Endothelial cell (in vitro differentiated cells): ENCODE results near the gene CA9. TPM values are rescaled to one million over a fixed set of nuclear protein-coding genes. Genes with fewer than 3 reads are reported as not detected.
A peak's percentile ranks its signal among the peaks of the same experiment; 100 is the strongest.

Experiments used
- DNase-seq: peaks from one replicate; pipeline ENCODE4 v3.0.0; 2021; ENCODE audit warnings: low spot score
- H3K27ac Mint-ChIP-seq: one replicate; pipeline ENCODE4 v1.8.0; 2021; ENCODE audit warnings: mixed read lengths, inconsistent platforms; ENCODE audit not compliant: unreplicated experiment
- H3K27me3 Mint-ChIP-seq: one replicate; pipeline ENCODE4 v1.8.0; 2021; ENCODE audit warnings: mild to moderate bottlenecking, moderate library complexity, mixed read lengths, inconsistent platforms; ENCODE audit not compliant: unreplicated experiment
- H3K36me3 Mint-ChIP-seq: one replicate; pipeline ENCODE4 v1.8.0; 2021; ENCODE audit warnings: mild to moderate bottlenecking, low read depth, mixed read lengths, inconsistent platforms; ENCODE audit not compliant: unreplicated experiment
- H3K4me1 Mint-ChIP-seq: one replicate; pipeline ENCODE4 v1.8.0; 2021; ENCODE audit warnings: mild to moderate bottlenecking, mixed read lengths, inconsistent platforms; ENCODE audit not compliant: unreplicated experiment
- H3K4me3 Mint-ChIP-seq: one replicate; pipeline ENCODE4 v1.8.0; 2021; ENCODE audit warnings: mild to moderate bottlenecking, mixed read lengths, inconsistent platforms; ENCODE audit not compliant: unreplicated experiment
- H3K9me3 Mint-ChIP-seq: one replicate; pipeline ENCODE4 v1.8.0; 2021; ENCODE audit warnings: mixed read lengths, inconsistent platforms; ENCODE audit not compliant: unreplicated experiment
- CTCF ChIP-seq: fragments of 200-600 bp; sonication (generic); IDR thresholded peaks from one replicate; pipeline ENCODE4 v1.5.0; 2021; ENCODE audit warnings: antibody characterized with exemption; ENCODE audit not compliant: unreplicated experiment
- total RNA-seq: library from RNA; stranded (reverse); fragmentation: NEBNext Ultra II Directional; extraction: Animal tissue kit (Norgen Biotek cat#: 25700); gene quantifications from one replicate; pipeline ENCODE4 v1.2.1, GENCODE V29; 2021; ENCODE audit not compliant: unreplicated experiment

Gene CA9
- total RNA-seq, 1 donor from 2014 or later, result 1.5 TPM

GRCh38 chr9:35669331-35670145 is 4.2 kb upstream of the CA9 start:
- no peak overlapping the region for H3K27ac Mint-ChIP-seq
- no peaks in the 10 kb centered on the region for H3K9me3 Mint-ChIP-seq
- H3K4me3 Mint-ChIP-seq, result no peak overlapping the region
- peaks cover 17% of the 10 kb centered on the region for H3K27me3 Mint-ChIP-seq
- DNase-seq, result no peak
- peaks cover 3% of the 10 kb centered on the region for H3K4me1 Mint-ChIP-seq
- H3K36me3 Mint-ChIP-seq, result no peaks in the 10 kb centered on the region
- no peak for TF ChIP-seq CTCF

- no peak for TF ChIP-seq CTCF
- Mint-ChIP-seq H3K4me3 (no peak overlapping the region), H3K36me3 (no peaks in the 10 kb centered on the region), H3K4me1 (peaks cover 17% of the 10 kb centered on the region), H3K27me3 (peaks cover 11% of the 10 kb centered on the region), H3K9me3 (no peaks in the 10 kb centered on the region), H3K27ac (no peak overlapping the region)
- DNase-seq, result no peak
Measured at GRCh38 chr9:35674025-35674361, 265 bp downstream of the CA9 start.

- H3K4me3 Mint-ChIP-seq, result peak overlapping the region; percentile 59
- no peak for DNase-seq
- H3K4me1 Mint-ChIP-seq, result peaks cover 25% of the 10 kb centered on the region
- H3K27ac Mint-ChIP-seq, result no peak overlapping the region
- no peaks in the 10 kb centered on the region for H3K36me3 Mint-ChIP-seq
- peaks cover 11% of the 10 kb centered on the region for H3K27me3 Mint-ChIP-seq
- no peak for TF ChIP-seq CTCF
- no peaks in the 10 kb centered on the region for H3K9me3 Mint-ChIP-seq
Measured at GRCh38 chr9:35675204-35675603, 1.5 kb downstream of the CA9 start.

- no peak for TF ChIP-seq CTCF
- no peaks in the 10 kb centered on the region for H3K36me3 Mint-ChIP-seq
- peaks cover 26% of the 10 kb centered on the region for H3K4me1 Mint-ChIP-seq
- no peaks in the 10 kb centered on the region for H3K9me3 Mint-ChIP-seq
- no peak overlapping the region for H3K27ac Mint-ChIP-seq
- DNase-seq, result peak; percentile 81
- H3K27me3 Mint-ChIP-seq, result peaks cover 11% of the 10 kb centered on the region
- H3K4me3 Mint-ChIP-seq, result peak overlapping the region; percentile 66
Measured at GRCh38 chr9:35675732-35676392, 2.1 kb downstream of the CA9 start.

GRCh38 chr9:35679091-35679490 is 5.4 kb downstream of the CA9 start:
- H3K27me3 Mint-ChIP-seq, result peaks cover 10% of the 10 kb centered on the region
- no peak for DNase-seq
- TF ChIP-seq CTCF, result no peak
- H3K36me3 Mint-ChIP-seq, result peaks cover 22% of the 10 kb centered on the region
- H3K4me3 Mint-ChIP-seq, result peak overlapping the region; percentile 37
- no peaks in the 10 kb centered on the region for H3K9me3 Mint-ChIP-seq
- H3K27ac Mint-ChIP-seq, result no peak overlapping the region
- peaks cover 45% of the 10 kb centered on the region for H3K4me1 Mint-ChIP-seq
